ES-I3 (cell line): ENCODE data around the gene DAPK1.
"Not testable (repeated sequence)": the region's sequence is repeated elsewhere in the genome, so short reads cannot be mapped to it uniquely, and the experiment has no call there.

Experiments
- H3K36me3 ChIP-seq: 2 replicates; pipeline ENCODE4 v1.6.1; 2013; ENCODE audit warnings: mild to moderate bottlenecking, low read length, control low read depth, moderate library complexity; ENCODE audit not compliant: insufficient read depth
- H3K4me1 ChIP-seq: 2 replicates; pipeline ENCODE4 v1.6.1; 2013; ENCODE audit warnings: mild to moderate bottlenecking, control low read depth, low read length; ENCODE audit not compliant: insufficient read depth
- H3K9ac ChIP-seq: 2 replicates; pipeline ENCODE4 v1.6.1; 2013; ENCODE audit warnings: low read depth, mild to moderate bottlenecking, low read length, moderate library complexity
- H3K9me3 ChIP-seq: 2 replicates; pipeline ENCODE4 v1.6.1; 2013; ENCODE audit warnings: mild to moderate bottlenecking, low read length, moderate library complexity; ENCODE audit not compliant: control insufficient read depth, insufficient read depth

The DAPK1 gene

GRCh38 chr9:87481890-87482855 lies 15.5 kb upstream of the DAPK1 start:
- Histone ChIP-seq H3K9ac (no peak overlapping the region), H3K9me3 (no peaks in the 10 kb centered on the region), H3K36me3 (no peaks in the 10 kb centered on the region), H3K4me1 (no peaks in the 10 kb centered on the region)

GRCh38 chr9:87490225-87490624 lies 7.4 kb upstream of the DAPK1 start:
- H3K9me3 ChIP-seq, result no peaks in the 10 kb centered on the region
- 0 out of 2 replicates have a peak, but pooled peaks cover 5% of the 10 kb centered on the region for H3K4me1 ChIP-seq
- H3K36me3 ChIP-seq, result no peaks in the 10 kb centered on the region
- no peak overlapping the region for H3K9ac ChIP-seq

GRCh38 chr9:87490907-87491306 lies 6.8 kb upstream of the DAPK1 start:
- H3K9ac ChIP-seq, result no peak overlapping the region
- no peaks in the 10 kb centered on the region for H3K9me3 ChIP-seq
- H3K4me1 ChIP-seq, result 0 out of 2 replicates have a peak, but pooled peaks cover 5% of the 10 kb centered on the region
- no peaks in the 10 kb centered on the region for H3K36me3 ChIP-seq

GRCh38 chr9:87491523-87491922 lies 6.1 kb upstream of the DAPK1 start:
- no peak overlapping the region for H3K9ac ChIP-seq
- 0 out of 2 replicates have a peak, but pooled peaks cover 5% of the 10 kb centered on the region for H3K4me1 ChIP-seq
- H3K9me3 ChIP-seq, result no peaks in the 10 kb centered on the region
- no peaks in the 10 kb centered on the region for H3K36me3 ChIP-seq

GRCh38 chr9:87492642-87493041 lies 5.0 kb upstream of the DAPK1 start:
- Histone ChIP-seq H3K9me3 (no peaks in the 10 kb centered on the region), H3K9ac (no peak overlapping the region), H3K36me3 (no peaks in the 10 kb centered on the region), H3K4me1 (0 out of 2 replicates have a peak, but pooled peaks cover 5% of the 10 kb centered on the region)

GRCh38 chr9:87494970-87495471 lies 2.6 kb upstream of the DAPK1 start:
- H3K36me3 ChIP-seq, result no peaks in the 10 kb centered on the region
- peaks cover 11% of the 10 kb centered on the region; the same call in 1 of the 2 replicates for H3K4me1 ChIP-seq
- no peaks in the 10 kb centered on the region for H3K9me3 ChIP-seq
- H3K9ac ChIP-seq, result no peak overlapping the region

- Histone ChIP-seq H3K9me3 (no peaks in the 10 kb centered on the region), H3K4me1 (peaks cover 6% of the 10 kb centered on the region; the same call in 1 of the 2 replicates), H3K9ac (peak overlapping the region; percentile 93)
Measured at GRCh38 chr9:87497080-87497603, 525 bp upstream of the DAPK1 start.

GRCh38 chr9:87498046-87498810 lies 561 bp downstream of the DAPK1 start:
- H3K4me1 ChIP-seq, result peaks cover 6% of the 10 kb centered on the region; the same call in 1 of the 2 replicates
- H3K36me3 ChIP-seq, result no peaks in the 10 kb centered on the region
- peak overlapping the region; percentile 93 for H3K9ac ChIP-seq
- H3K9me3 ChIP-seq, result no peaks in the 10 kb centered on the region

More at GRCh38 chr9:87497080-87497603, 525 bp upstream of the DAPK1 start:
- no peaks in the 10 kb centered on the region for H3K36me3 ChIP-seq

GRCh38 chr9:87498811-87499360 lies 1.2 kb downstream of the DAPK1 start:
- Histone ChIP-seq H3K9ac (peak overlapping the region; percentile 93), H3K4me1 (peaks cover 6% of the 10 kb centered on the region; the same call in 1 of the 2 replicates), H3K9me3 (no peaks in the 10 kb centered on the region), H3K36me3 (no peaks in the 10 kb centered on the region)

GRCh38 chr9:87499424-87500017 lies 1.9 kb downstream of the DAPK1 start:
- H3K36me3 ChIP-seq, result no peaks in the 10 kb centered on the region
- no peaks in the 10 kb centered on the region for H3K9me3 ChIP-seq
- peaks cover 6% of the 10 kb centered on the region; the same call in 1 of the 2 replicates for H3K4me1 ChIP-seq
- H3K9ac ChIP-seq, result peak overlapping the region; percentile 93

GRCh38 chr9:87500491-87501270 lies 3.0 kb downstream of the DAPK1 start:
- Histone ChIP-seq H3K9ac (no peak overlapping the region), H3K36me3 (peaks cover 5% of the 10 kb centered on the region; the same call in 1 of the 2 replicates), H3K9me3 (no peaks in the 10 kb centered on the region), H3K4me1 (peaks cover 6% of the 10 kb centered on the region; the same call in 1 of the 2 replicates)

- not testable (repeated sequence) for H3K36me3 ChIP-seq, H3K9ac ChIP-seq, H3K4me1 ChIP-seq, H3K9me3 ChIP-seq
Measured at GRCh38 chr9:87501271-87501656, 3.6 kb downstream of the DAPK1 start.

- Histone ChIP-seq H3K9me3 (no peaks in the 10 kb centered on the region), H3K4me1 (peaks cover 6% of the 10 kb centered on the region; the same call in 1 of the 2 replicates), H3K9ac (no peak overlapping the region), H3K36me3 (peaks cover 5% of the 10 kb centered on the region; the same call in 1 of the 2 replicates)
Measured at GRCh38 chr9:87501806-87502205, 4.1 kb downstream of the DAPK1 start.
